Gastroesophageal sphincter (tissue), 4 donors: ENCODE data around the gene ITPR2. TPM values are rescaled to one million over a fixed set of nuclear protein-coding genes. Genes with fewer than 3 reads are reported as not detected.
A peak's percentile ranks its signal among the peaks of the same experiment; 100 is the strongest.
"Not testable (repeated sequence)": the region's sequence is repeated elsewhere in the genome, so short reads cannot be mapped to it uniquely, and the experiment has no call there.

ENCODE experiments used
- ATAC-seq: fragments of 150-250 bp; one replicate; pipeline ENCODE4 v1.9.1; 2016; ENCODE audit warnings: mild to moderate bottlenecking, moderate library complexity
- H3K27ac ChIP-seq, 4 donors: fragments of 200-600 bp; sonication (generic) in 3 of 4; 1 replicate in 3 of 4; 2 replicates in 1 of 4; pipeline ENCODE4 v1.5.1; 2016 to 2019
- H3K27me3 ChIP-seq: fragments of 200-600 bp; sonication (generic); one replicate; pipeline ENCODE4 v1.5.1; 2019
- H3K36me3 ChIP-seq, 2 donors: fragments of 200-600 bp; sonication (generic); one replicate each; pipeline ENCODE4 v1.5.1; 2019; ENCODE audit warnings: control low read depth in 1 of 2
- H3K4me1 ChIP-seq, 3 donors: fragments of 200-600 bp; sonication (generic); 1 replicate in 2 of 3; 2 replicates in 1 of 3; pipeline ENCODE4 v1.5.1; 2016 to 2019; ENCODE audit warnings: control low read depth in 2 of 3
- H3K4me3 ChIP-seq, 2 donors: fragments of 200-600 bp; sonication (generic); one replicate each; pipeline ENCODE4 v1.5.1; 2019; ENCODE audit warnings: mild to moderate bottlenecking in 1 of 2, moderate library complexity in 1 of 2
- H3K9me3 ChIP-seq, 3 donors: fragments of 200-600 bp; sonication (generic); one replicate each; pipeline ENCODE4 v1.5.1; 2017 to 2019; ENCODE audit warnings: control low read depth in 2 of 3
- CTCF ChIP-seq, 4 experiments: fragments of 200-600 bp in 2 of 4; fragments of 450-650 bp in 2 of 4; sonication (generic) in 1 of 4; IDR thresholded peaks; one replicate each; pipeline ENCODE4 v1.5.1; 2017 to 2019; ENCODE audit warnings: antibody characterized with exemption in 4 of 4, mild to moderate bottlenecking in 2 of 4, moderate library complexity in 2 of 4
- EP300 ChIP-seq: sonication (generic); formaldehyde crosslinking; IDR thresholded peaks from one replicate; pipeline ENCODE4 v1.6.1; 2017; ENCODE audit warnings: antibody characterized with exemption, mild to moderate bottlenecking
- POLR2A ChIP-seq, 2 donors: fragments of 450-650 bp; IDR thresholded peaks; one replicate each; pipeline ENCODE4 v1.6.1; 2017; ENCODE audit warnings: antibody characterized with exemption in 2 of 2, mild to moderate bottlenecking in 2 of 2, moderate library complexity in 1 of 2
- POLR2AphosphoS5 ChIP-seq: sonication (generic); formaldehyde crosslinking; IDR thresholded peaks from one replicate; pipeline ENCODE4 v1.6.1; 2017; ENCODE audit warnings: antibody characterized with exemption
- WGBS, 2 donors: methylation state at CpG; one replicate each; pipeline ENCODE4 v1.1.5; 2018; ENCODE audit warnings: low coverage in 1 of 2; 5-methylcytosine and 5-hydroxymethylcytosine counted together
- total RNA-seq, 4 donors: library from RNA; depleted of rRNA; stranded (reverse); fragments of >200 nt; gene quantifications; one replicate each; pipeline ENCODE4 v1.1.0, GENCODE V29; 2016

Gene ITPR2
- total RNA-seq, 4 donors from 2014 or later, result 30.8 to 63.0 (median 44.4) TPM

GRCh38 chr12:26319511-26319910 is 513.5 kb downstream of the ITPR2 start:
- Histone ChIP-seq H3K4me3 (no peak overlapping the region), H3K36me3 (no peaks in the 10 kb centered on the region), H3K27me3 (no peaks in the 10 kb centered on the region), H3K9me3 (no peaks in the 10 kb centered on the region), H3K4me1 (peaks cover 0 to 3% (median 0%) of the 10 kb centered on the region in 3 donors), H3K27ac (peak overlapping the region in 1 of 4 donors; percentile 55)
- peak; percentile 89 for ATAC-seq
- 21 to 45% methylated on average over 3 to 5 of the region's 5 CpGs for WGBS, 2 donors
- TF ChIP-seq POLR2AphosphoS5 (no peak), EP300 (no peak), POLR2A (IDR thresholded peaks at IDR 0.05) (no peak), CTCF (IDR thresholded peaks at IDR 0.05) (no peak)

DNA sequence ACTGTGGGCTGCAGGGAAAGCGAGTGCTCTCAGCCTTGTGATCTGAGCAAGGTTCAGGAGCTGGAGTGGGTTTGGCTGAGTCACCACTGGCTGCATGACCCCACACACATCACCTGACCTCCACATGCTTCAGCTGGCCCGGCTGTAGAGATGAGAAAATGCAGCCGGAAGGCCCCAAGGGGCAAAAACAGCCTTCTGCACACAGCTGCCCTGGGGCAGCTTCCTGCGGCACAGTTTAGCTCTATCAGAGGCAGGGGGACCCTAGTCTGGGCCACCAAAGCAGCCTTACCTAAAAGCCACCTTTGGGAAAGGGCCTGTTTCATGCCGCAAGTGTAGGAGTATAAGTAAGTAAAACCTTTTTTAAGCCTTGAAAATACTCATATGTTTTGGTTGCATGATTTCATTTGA is 514.3 kb downstream of the ITPR2 start:
- 71 to 100% methylated on average over 1 to 3 of the region's 5 CpGs for WGBS, 2 donors
- Histone ChIP-seq H3K36me3 (no peaks in the 10 kb centered on the region), H3K9me3 (no peaks in the 10 kb centered on the region), H3K27ac (peak overlapping the region in 3 of 4 donors; percentile 15 to 55 (median 38)), H3K4me3 (no peak overlapping the region), H3K4me1 (peaks cover 0 to 3% (median 0%) of the 10 kb centered on the region in 3 donors), H3K27me3 (no peaks in the 10 kb centered on the region)
- ATAC-seq, result peak; percentile 85
- TF ChIP-seq POLR2AphosphoS5 (no peak), EP300 (no peak), POLR2A (IDR thresholded peaks at IDR 0.05) (no peak), CTCF (IDR thresholded peaks at IDR 0.05) (no peak)

- Histone ChIP-seq H3K9me3 (no peaks in the 10 kb centered on the region), H3K4me3 (no peak overlapping the region), H3K27ac (peak overlapping the region in 3 of 4 donors; percentile 15 to 55 (median 38)), H3K27me3 (no peaks in the 10 kb centered on the region), H3K36me3 (no peaks in the 10 kb centered on the region), H3K4me1 (peaks cover 0 to 3% (median 0%) of the 10 kb centered on the region in 3 donors)
- TF ChIP-seq POLR2AphosphoS5 (no peak), EP300 (no peak)
- ATAC-seq, result peak; percentile 53
Measured at GRCh38 chr12:26317942-26318575, 514.9 kb downstream of the ITPR2 start.

DNA sequence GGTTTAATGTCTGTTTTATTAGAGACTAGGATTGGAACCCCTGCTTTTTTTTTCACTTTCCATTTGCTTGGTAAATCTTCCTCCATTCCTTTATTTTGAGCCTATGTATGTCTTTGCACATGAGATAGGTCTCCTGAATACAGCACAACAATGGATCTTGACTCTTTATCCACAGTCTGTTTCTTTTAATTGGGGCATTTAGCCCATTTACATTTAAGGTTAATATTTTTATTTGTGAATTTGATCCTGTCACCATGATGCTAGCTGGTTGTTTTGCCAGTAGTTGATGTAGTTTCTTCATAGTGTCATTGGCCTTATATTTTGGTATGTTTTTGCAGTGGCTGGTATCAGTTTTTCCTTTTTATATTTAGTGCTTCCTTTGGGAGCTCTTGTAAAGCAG is 518.9 kb downstream of the ITPR2 start:
- not testable (repeated sequence) for H3K27ac ChIP-seq, ATAC-seq

GRCh38 chr12:26310489-26310888 is 522.5 kb downstream of the ITPR2 start:
- not testable (repeated sequence) for H3K27ac ChIP-seq, H3K27me3 ChIP-seq, H3K4me3 ChIP-seq, ATAC-seq, H3K4me1 ChIP-seq, H3K36me3 ChIP-seq
- peaks cover 0 to 11% (median 0%) of the 10 kb centered on the region in 3 donors for H3K9me3 ChIP-seq
- WGBS, 2 donors, result 81 to 95% methylated on average over 5 to 6 of the region's 6 CpGs

More for the DNA sequence above, 518.9 kb downstream of the ITPR2 start:
- not testable (repeated sequence) for H3K36me3 ChIP-seq, H3K27me3 ChIP-seq, H3K4me3 ChIP-seq, H3K4me1 ChIP-seq
- H3K9me3 ChIP-seq, result peaks cover 0 to 11% (median 0%) of the 10 kb centered on the region in 3 donors

DNA sequence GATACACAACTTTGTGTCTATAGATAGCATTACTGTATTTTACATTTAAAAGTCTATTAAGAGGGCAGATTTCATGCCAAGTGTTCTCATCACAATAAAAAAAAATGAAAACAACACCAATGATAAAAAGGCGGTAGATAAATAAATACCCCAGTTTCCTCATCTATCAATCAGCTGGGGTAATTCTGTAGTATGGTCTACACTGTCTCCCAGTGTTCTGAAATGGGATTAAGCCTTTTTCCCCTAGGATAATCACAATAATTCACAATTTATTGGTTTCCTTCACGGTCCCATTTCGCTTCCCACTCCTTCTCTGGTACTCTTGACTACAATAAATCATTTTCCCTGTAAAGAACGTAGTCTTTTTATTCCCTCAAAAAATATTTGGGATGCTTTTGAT is 523.4 kb downstream of the ITPR2 start:
- no peak for ATAC-seq
- Histone ChIP-seq H3K9me3 (peaks cover 0 to 11% (median 0%) of the 10 kb centered on the region in 3 donors), H3K36me3 (no peaks in the 10 kb centered on the region), H3K4me3 (no peak overlapping the region), H3K4me1 (no peaks in the 10 kb centered on the region), H3K27me3 (no peaks in the 10 kb centered on the region), H3K27ac (no peak overlapping the region)
- 49 to 51% methylated on average over 4 of the region's 4 CpGs for whole genome bisulfite sequencing, 2 donors
- no peak for TF ChIP-seq CTCF (IDR thresholded peaks at IDR 0.05)
- no peak for TF ChIP-seq POLR2A (IDR thresholded peaks at IDR 0.05)
- TF ChIP-seq EP300, result no peak
- TF ChIP-seq POLR2AphosphoS5, result no peak
